Kidney tubule cell (primary cell): ENCODE data around the gene PRDM1.

Source experiments
- DNase-seq: peaks from one replicate; pipeline ENCODE4 v3.0.0-alpha.2; 2018; ENCODE audit warnings: low spot score

The PRDM1 gene

DNA sequence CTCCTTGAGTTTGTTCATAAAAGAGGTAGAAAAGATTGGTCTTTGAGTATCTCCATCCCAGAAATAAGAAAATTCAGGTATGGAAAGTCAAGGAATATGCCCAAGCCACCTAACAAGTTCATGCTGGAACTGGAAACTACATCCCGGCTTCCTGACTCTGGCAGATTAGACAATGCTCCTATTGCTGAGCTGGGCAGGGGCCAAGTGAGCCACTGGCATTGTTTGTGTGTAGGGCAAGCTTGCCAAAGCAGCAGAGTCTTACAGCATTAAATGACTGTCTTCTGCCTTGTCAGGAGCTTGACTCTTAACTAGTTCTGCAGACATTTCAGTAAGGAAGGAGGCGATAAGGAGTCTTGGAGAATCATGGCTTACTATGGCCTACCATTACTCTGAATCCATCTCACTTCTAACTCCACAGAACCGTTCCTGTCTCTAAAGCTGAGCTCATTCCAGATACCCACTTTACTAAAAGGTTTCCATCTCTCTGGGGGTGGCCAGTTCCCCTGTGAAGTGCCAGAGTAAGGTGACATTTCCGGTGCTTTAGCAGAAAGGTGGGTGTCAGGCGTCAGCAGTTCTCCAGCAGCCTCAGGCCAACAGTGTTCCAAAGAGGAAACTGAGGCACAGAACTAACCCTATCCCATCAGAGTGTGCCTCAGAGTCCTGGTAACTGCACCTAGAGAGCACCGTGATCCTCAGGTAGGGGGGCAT lies 30.1 kb downstream of the PRDM1 start:
- DNase-seq = no peak

DNA sequence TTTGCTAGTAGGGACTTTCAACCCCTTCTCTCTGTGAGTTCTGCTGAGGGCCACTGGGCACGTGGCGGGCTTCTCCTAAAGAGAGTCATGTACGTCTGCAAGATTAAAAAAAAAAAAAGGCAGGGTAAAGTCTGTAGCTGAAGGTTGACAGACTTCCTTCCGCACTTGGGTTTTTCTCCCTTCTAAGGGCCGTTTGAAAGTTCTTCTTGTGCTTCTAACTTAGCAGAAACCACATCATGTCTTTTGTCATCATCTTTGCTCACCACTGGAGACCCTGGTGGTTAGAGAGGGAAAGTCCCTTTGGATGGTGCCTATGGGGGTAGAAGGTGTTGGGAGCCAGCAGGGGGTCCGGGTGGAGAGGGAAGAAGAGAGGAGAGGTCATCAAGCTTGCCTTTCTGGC lies 31.4 kb downstream of the PRDM1 start:
- DNase-seq = no peak

DNA sequence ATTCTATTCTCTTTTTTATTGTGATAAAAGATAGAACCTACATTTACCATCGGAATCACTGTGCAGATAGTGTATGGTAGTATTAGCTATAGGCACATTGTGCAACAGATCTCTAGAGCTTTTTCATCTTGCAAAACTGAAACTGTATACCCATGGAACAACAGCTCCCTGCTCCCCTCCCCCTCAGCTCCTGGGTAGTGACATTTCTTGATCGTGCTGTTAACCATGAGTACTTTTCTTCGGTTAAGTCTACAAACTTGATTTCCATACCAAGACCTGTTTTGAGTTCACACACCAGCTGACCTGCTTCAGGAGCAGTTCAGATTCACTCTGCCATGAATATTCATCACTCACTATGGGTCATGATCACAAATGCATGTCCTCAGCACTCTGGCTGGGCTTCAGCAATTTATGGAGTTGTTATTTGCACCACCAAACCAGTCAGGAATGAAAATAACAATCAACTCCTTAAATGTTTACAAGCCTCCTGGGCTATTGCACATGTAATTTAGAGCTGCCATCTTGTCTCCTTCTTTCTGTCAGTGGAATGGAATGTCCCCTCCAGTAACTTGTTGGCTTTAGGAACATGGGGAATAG lies 32.8 kb downstream of the PRDM1 start:
- DNase-seq = no peak

DNA sequence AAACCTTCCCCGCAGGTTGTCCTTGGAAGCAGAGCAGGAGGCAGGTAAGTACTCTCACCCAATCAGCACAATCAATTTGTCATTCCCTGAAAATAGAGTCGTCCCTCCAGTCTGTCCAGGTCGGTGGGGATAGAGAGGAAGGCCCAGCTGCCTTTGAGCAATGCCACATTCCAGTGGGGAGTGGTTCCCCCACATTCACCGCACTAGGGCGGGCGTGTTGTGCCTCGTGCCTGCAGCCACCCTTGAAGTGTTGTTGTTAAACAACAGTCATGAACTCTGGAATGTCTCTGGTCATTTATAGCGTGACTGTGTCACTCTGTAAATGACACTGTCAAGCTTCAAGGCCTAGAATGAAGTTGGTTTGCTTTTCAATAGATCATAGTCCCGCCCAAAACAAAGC lies 33.4 kb downstream of the PRDM1 start:
- peak; percentile 78 for DNase-seq

DNA sequence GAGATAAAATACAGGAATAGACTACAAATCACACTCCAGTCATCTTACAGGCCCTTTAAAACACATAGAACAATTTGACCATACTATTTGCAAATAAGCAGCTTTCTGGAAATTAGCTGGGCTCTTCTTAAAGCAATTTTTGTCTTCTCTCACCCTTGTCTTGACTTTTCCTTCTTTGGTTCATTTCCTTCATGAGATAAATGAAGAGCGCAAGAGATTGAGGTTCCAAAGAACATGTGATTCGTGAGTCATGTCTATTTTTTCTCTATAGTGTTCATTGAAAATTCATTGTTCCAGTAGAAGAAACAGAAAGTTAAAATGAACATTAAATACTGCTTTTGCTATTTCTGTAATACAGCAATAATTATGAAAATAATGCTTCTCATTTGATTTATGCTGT lies 33.9 kb downstream of the PRDM1 start:
- no peak for DNase-seq

DNA sequence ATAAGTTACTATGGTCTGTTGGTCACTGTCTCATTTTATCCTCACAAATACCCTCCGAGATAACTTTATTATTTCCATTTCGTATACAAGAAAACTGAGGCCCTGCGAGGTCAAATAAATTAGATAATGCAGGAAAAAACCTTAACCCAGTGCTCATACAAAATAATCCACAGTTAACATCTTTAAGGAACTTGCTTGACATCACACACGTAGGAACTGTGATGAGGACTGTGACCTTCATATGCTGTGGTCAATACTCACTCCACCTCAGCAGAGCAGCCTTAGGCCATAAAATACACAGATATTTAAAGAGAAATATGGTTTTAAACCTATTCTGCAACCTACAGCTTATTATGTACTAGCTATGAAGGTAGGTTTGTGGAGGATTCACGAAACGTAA lies 34.3 kb downstream of the PRDM1 start:
- DNase-seq = no peak

DNA sequence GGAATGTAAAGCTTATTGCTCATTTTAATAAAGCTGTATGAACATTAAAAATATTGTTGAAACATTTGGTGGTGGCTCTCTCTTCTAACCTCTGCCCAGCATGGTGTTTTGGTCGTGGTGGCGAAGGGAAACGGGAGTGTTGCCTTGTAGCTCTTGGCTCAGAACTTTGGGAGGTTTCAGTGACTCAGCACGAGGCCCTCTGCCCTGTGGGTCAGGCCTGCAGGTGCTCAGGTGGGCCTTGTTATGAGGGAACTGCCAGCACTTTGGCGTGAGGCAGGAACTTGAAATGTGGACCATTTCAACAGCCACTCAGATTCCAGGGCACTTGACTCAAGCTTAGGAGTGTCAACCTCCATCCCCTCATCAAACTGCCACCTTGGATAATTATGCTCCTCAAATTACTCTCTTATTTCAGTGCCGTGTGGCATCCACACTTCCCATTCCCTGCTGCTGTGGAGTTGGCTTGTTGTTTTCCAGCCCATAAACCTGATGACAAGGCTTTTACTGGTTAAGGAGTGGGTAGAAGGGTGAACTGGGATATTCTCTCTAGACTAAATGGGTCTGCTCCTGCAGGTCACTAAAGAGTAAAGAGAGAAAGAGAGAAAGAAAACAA lies 36.3 kb downstream of the PRDM1 start:
- DNase-seq = no peak

DNA sequence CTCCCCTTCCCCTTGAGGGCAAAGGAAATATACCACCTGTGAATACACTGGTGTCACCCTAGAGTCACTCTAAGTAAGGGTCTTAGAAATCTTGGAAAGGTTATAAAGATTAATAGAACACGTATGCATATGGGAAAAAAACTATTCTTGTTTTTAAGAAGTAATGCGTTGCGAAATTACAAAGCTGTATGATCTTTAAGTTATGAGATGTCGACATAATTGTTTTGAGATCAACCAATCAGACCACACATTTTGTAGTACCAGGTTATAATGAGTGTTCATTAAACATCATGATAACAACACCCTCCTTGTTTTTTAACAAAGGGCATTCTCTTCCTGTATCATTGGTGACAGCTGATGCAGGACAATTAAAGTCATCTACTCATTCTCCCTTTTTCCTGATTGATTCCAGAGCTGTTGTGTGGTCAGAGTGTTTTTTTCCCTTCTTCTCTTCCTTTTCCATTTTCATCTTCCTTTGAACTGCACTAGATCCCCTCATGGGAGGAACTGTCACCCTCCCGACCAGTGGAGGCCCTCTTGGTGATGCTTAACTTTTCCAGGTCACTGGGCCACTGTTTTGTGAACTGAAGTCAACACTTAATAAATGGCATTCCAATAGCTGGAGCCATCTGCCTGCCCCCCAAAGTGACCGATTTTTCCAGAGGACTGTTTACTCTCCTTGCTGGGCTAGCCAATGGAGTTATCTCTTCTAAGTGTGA lies 37.0 kb downstream of the PRDM1 start:
- no peak for DNase-seq

DNA sequence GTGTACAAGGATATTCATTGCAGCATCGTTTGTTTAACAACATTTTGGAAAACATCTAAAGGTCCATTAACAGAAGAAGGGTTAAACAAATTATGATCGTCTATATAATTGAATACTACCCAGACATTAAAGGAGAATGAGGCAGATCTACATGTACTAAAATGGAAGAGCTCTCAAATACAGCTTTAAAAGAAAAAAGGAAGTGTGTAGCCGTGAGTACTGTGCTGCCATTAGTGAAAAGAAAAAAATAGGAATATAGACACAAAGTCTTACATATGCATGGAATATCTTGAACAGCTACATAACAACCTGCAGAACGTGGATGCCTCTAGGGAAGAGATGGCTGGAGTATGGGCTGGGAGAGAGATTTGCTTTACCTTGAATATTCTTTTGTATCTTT lies 37.9 kb downstream of the PRDM1 start:
- no peak for DNase-seq

DNA sequence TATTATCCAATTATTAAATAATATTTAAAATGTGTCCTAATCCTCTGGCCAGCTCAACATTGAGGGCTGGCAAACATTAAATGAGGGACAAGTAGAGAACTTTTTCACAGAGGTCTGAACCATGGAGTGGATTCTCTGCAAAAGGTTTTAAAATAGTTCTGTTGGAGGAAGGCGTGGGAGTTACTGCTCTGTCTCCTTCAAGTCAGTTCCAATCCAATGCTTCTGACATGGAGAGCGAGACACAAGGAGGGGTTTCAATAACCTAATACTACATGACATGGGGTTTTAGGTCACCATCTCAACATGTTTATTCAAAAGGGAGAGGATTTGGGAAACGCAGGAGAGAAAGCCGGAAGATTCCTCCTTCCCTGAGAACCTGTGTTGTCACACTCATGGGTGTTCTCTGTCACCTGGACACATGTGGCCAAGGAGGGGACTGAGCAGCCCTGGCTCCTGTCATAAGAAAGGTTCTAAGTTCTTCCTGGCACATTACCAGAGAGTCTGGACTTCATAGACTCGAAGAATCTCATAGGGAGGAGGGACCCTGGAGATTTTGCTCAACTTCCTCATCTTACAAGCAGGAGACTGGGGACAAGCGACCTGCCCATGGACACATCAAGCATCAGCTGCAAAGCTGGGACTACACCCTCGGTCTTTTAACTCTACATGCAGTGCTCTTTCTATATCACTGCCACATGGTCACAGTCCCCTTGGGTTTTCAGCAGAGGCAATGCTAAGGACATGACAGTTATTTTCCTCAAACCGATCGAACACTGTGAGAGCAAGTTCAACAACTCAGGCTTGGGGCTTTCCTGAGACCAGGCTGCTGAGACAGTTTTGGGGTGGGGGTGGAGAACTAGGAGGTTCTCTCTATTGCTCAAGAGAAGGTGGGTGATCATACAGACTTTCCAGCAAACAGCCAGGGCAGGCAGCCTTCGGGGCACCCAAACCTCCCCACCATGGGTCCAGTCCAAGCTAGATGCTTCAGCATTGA lies 38.6 kb downstream of the PRDM1 start:
- DNase-seq = no peak

DNA sequence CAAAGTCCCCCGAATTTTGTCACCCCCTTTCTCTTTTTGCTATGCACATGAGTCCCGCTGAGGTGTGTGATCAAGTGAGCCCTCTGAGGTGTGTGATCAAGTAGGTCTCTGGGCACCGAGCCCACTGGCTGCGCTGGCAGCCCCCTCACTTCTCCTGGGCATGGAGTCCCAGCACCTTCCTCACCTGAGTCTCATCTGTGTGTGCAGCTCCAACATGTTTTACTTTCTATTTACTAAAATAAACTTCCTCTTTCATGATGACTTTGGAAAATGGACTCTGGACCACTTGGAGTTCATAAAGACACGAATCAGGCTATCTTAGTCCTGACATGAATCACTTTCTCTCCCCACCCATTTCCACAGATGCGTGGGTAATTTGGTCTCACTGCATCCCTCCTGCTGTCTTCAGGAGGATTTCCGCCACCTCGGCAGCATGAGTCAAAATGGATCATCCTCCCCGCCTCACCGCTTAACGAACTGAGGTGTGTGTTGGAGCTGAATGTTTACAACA lies 39.8 kb downstream of the PRDM1 start:
- DNase-seq = peak; percentile 39

DNA sequence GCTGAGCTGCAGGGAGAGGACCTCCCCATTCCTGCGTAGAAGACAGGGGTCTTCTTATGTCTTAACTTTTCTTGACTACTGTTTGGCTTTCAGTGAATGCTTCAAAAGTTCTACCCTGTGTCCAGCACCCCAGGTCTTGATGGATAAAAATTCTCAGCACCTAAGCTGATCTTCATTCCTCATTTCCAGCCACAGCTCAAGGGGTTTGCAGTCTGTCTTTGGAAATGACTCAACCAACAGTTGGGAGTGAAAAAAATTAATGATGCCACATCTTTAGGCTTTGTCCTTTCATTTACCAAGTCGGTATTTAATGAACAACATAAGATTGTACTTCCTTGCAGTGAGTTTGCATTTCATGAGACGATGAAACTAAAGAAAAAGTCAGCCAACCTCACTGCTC lies 40.3 kb downstream of the PRDM1 start:
- no peak for DNase-seq

DNA sequence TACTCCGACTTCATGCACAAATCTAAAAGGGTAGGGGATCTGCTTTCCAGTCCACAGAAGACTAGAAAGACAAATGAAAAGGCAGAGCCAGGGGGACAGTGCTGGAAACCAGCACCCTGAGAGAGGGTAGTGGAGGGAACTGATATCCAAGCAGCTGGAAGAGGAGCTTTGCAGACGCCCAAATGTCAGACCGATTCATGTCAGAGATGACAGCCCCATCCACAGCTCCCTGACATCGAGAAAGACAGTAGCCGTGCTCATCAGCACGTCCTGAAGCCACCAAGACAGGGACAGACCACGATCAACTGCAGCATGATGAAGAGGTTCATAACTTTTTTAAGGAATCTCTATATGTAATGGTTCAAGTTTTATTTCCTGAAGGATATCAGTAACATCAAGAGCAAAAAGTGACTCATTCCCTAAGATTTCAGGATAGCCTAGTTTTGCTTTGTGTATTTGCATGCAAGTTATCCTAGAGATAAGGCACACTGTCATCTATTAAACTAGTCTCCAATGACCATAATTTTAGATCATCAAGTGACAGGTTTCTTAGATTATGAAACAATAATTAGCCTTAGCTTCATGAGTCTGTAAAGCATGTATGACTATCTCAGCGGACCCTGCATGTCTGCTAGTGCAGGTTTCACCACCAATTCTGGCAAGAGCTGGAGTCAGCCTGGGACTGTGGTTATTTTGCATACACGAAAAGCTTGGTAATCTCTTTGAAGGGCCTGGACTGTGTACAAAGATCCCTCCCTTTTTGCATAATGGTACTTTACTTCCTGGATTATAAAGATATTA lies 43.0 kb downstream of the PRDM1 start:
- peak; percentile 44 for DNase-seq

DNA sequence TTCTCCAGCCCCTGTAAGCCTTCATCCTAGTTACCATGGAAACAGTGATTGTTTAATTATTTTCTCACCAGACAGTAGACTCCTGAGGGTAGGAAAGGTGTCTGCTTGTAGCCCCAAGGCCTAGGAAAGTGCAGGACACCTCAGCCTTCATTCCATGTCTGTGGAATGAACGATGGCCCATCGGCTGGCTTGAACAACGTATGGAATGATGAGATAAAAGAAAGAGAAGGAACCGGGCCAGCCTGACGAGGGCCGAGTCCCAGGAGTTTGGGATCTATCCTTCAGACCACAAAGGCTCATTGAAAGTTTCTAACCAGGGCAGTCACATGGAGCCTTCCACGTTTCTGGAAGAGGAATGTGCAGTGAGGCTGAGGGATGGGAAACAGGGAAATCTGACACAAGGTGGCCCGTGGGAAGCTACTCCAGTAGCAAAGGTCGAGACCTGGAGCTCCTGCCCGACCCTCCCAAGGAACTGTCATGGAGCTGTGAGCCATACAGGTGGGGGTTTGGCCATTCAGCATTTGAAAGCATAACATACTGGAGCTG lies 46.1 kb downstream of the PRDM1 start:
- DNase-seq = no peak

DNA sequence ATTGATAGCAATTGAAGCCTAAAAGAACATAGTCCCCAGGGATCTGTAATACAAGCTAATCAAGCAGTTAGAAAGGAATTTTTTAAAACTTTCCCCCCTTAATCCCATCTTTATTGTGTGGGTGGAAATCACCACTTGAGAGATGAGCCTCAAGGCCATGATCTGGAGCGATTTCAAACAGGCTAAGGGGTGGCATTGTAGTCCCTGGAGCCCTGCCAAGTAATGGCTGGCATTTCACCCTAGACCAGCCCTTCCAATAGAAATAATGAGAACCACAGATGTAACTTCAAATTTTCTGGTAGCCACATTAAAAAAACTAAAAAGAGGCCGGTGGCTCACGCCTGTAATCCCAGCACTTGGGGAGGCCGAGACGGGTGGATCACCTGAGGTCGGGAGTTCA lies 46.9 kb downstream of the PRDM1 start:
- no peak for DNase-seq

DNA sequence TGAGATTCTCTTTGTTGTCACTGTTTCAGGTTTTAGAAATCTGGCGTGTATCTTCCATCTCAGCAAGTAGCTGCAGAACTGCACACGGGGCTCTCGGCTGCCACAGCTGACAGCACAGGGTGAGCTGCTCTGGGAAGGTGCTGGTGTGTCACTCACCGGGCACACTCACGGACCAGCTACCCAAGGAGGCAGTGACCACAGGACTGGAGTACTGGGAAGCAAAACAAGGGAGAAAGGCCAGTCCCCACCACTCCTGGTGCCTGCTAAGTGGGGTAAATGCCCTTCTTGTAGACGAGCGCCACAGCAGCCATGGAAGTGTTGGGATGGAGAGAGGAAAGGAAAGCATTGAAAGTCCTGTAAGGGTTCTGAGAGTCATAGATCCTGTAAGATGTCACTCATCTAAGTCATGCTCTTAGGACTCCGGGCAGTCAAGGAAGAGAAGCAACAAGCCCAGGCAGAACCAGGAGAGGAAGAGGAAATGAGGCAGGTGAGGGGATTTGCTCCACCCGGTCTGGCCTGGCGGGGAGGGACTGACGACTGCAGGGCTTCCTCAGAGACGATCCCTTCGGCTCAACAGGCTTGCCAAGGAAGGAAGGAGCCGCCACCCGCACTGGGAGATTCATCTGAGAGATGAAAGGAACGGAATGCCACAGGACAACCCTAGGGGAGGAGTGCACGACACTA lies 48.1 kb downstream of the PRDM1 start:
- peak; percentile 13 for DNase-seq

DNA sequence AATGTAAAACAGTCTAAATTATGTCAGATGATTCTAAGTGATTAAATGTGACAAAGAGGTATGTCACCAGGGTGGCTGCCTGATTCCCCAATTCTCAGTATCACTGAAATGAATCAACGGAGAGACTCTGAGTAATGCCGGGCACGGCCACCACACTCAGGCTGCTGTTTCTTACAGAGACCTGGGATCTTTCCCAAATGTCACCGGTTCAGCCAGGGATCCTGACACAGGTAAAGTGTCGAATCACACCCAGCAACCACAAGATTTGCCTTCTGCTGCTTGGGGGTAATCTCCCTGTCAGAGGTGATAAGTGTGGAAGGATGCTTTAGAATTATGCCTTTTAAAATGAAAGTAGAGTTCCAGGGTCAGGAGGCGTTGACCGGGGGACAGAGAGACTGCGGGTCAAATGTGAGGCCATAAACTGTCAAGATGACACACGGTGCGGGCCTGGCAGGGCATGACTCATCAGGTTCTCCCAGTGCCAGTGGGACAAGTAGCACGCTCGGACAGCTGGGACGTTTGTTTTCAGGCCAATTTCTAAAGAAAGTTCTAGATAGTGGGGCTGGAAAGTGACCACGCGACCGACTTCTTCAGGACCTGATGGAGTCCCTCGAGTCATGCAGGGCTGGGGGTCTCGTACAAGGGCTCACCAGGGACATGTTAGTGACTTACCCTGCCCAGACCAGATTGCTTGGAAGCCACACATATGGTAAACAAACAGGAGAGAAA lies 48.9 kb downstream of the PRDM1 start:
- peak; percentile 58 for DNase-seq

DNA sequence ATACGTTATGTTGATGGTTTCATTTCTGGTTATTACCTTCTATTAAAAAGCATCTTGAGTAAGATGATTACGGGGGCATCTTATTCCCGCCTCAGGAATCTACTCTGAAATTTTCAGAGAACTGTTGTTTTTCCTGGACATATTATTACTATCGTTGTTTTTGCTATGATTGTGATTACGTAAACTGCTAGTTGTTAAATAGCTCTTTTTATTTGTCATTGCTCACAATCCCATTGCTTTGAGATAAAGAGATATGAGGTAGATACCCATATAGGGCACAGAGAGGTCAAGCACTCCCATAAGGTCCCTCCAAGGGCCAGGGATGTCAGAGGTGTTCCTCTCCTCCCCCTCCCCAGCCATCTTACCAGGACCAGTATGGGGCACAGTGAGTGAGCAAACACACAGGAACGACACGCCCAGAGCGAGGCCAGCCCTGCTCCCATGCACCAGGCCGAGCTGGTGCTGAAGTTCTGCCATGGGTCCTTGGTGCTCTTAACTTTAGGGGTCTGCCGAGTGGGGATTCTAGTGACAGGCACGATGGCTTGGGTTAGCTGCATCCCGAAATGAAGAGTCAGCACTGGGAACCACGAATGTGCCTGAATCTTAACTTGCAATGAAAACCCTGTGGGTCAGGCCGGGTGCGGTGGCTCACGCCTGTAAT lies 49.9 kb downstream of the PRDM1 start:
- no peak for DNase-seq

DNA sequence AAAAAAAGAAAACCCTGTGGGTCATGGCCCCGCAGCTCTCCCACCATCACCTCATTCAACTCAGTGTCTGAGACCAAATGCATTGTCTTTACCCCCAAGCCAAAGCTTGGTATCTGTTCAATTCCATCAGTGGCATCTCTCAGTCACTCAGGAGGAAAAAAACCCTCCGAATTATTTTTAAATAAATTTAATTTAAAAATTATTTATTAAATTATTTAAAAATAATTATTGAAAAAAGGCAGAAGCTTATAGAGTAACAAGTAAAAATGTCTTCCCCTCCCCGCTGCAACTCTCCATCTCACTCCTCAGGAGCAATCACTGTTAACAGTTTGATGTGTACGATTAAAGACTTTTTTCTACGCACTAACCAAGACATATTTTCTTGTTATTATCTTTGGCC lies 50.7 kb downstream of the PRDM1 start:
- no peak for DNase-seq
